ENCODE data around the gene ABTB1.

The ABTB1 gene

DNA sequence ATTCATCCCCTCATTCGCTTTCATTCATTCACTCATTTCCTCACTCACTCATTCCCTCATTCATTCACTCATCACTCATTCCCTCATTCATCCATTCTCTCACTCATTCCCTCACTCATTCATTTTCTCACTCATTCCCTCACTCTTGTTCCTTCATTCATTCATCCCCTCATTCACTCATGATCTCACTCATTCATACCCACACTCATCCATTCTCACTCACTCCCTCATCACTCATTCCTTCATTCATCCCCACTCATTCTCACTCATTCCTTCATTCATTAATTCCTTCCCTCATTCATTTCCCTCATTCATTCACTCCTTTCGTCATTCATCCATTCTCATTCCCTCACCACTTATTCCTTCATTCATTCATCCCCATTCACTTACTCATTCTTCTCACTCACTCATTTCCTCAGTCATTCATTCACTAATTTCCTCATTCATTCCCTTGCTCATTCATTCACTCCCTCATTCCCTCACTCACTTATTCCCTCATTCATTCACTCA lies 14.5 kb downstream of the ABTB1 start:
- DNase-seq (ENCODE audit: low read depth in 2 of 2): no peak

DNA sequence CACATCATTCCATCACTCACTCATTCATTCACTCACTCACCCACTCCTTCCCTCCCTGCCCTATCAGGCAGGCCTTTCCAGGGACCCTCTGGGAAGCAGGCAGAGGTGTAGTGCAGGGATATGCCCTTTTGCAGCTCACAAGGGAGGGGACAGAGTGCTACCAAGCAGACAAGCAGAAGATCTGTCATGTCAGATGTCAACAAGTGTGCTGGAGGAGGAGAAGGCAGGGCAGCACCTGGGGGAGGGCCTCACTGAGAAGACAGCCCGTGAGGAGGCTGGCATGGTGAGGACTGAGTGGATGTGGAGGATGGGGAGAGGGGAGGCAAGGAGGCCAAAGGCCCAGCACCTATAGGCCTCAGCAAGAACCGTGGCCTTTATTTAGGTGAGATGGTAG lies 15.3 kb downstream of the ABTB1 start:
- DNase-seq (ENCODE audit: low read depth in 2 of 2): no peak

DNA sequence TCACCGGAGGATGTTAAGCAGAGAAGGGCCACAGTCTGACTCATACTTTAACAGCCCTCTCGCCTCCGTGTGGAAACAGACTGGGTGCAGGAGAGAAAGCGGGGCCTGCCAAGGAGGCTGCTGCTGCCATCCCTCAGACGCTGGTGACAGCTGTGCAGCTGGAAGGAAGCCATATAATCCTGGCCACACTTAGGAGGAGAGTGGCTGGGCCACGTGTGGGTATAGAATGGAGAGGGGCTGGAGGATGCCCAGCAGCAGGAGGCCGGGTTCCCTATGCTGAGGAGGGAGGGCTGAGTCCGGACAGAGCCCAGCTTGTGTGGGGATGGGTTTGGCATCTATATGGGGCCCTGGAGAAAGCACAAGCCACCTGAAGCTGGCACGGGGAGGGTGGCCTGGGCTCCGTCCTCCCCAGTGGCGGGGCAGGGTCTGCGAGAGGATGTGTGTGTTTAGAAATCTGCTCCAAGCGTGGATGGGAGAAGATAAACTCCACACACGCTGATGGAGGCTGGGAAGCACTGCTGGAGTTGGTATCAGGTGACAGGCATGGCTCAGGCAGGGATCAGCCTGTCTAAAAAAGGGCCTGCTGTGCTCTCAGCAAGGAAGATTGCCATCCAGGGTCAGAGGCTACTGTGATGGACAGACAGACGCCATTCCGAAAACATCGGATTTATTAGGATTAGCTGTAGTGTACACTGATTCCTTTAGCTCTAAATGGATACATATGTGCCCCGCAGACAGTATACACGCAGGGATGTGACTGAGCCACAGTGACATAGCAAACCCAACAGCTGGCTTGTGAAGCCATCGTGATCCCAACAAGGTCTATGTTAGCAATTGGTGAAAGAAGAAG lies 15.9 kb downstream of the ABTB1 start:
- DNase-seq (ENCODE audit: low read depth in 2 of 2): no peak

DNA sequence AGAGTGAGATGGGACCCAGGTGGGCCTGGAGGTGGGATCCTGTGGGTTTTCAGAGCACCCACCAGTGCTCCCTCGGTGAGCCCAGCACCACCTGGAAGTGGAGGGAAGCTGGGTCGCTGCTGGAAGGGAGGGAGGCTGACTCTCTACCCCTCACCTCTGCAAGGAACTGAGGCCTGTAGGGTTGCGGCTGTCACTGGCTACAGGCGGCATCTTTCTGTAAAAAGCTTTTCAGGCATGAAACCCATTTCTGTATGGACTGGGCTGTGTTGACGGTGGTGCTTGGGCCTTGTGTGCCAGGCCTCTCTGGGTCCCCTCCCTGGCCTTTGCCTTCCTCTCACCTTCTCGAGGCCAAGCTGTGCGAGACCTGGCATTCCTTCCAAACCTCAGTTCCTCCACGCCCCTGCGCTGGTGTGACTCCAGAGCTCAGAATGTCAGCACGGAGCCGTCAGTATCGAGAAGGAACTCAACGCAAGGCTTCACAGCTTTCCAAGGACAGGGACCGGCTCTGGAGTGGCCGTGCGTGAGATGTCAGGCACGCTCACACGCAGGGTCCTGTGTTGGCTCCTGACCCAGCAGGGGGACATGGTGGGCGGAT lies 16.6 kb downstream of the ABTB1 start:
- DNase-seq (ENCODE audit: low read depth in 2 of 2): no peak

DNA sequence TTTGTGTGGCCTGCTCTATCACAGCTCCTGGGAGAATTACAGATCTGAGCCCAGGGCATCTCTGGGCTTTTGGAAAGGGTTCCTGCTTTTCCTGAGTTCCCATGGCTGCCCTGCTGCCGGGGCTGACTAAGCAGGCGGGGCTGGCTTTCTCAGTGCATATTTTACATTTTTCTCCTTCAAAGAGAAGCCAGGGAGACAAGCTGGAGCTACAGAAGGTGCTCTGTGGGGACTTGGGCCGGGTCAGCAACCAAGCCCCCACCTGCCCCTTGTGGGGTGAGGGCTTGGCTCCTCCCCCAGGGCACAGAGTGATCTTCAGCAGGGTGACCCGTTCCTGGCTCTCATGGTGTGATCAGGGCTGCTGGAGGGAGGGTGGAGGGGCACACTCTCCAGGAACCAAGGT lies 17.4 kb downstream of the ABTB1 start:
- no peak for DNase-seq (ENCODE audit: low read depth in 2 of 2)

DNA sequence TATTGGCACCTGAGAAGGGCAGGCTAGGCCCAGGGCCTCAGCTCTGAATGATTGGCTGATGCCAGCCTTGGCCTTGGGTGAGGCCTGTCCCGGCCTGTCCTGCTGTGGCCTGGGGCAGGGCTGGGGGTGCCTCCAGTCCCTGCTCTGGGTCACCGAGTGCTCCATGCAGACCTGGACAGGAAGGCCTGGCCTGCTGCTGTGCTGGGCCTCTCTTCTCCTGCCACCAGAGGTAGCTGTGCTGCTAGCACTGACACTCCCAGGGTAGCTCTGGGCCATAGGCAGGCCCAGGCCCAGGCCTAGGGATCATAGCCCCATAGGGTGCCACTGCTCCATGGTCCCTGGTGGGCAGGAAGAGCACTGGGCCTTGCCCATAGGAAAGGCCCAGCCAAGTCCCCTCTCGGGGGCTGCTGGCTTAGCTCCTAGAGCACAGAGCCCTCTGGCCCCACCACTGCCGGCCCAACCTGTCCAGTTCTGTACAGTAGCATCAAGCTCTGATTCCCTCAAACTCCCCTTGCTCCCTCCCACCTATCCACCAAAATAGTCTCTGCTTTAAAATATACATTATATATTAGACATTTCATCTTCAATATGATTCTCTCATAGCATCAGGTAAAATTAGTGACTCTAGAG lies 18.2 kb downstream of the ABTB1 start:
- no peak for DNase-seq (ENCODE audit: low read depth in 2 of 2)

DNA sequence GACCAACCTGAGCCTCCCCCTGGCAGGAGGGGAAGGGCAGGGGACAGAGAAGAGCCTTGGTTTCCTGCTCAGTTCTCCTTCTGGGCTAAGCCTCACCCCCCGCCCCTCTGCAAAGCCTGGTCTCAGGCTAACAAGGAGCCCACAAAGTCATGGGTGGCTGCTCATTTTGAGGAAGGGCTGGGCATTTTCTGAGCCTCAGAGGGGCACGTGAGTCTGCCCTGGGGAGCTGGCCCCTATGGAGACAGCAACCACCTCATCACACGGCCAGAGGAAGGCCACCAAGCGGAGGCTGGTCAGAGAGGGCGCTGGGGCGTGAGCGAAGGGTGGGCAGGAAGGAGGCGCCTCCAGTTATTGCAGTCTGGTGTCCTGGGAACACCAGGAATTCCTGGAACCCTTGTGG lies 18.7 kb downstream of the ABTB1 start:
- DNase-seq (ENCODE audit: low read depth in 2 of 2): no peak

DNA sequence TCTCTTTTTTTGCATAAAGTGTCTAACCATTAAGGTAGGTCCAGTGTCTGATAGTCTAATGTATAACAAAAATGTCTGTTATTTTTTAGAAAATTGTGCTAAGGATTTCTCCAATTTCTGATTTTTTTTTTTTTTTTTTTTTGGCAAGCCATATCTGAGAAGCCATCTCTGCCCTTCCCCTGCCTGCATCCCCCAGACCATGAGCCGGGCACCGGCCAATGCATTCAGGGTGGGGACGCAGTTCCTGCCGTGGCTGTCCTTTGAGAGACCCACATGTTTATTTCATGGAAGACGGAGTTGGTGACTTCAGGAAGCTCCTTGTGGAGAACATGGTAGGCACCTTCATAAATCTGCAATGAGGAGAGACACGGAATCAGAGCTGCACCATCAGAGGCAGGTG lies 19.2 kb downstream of the ABTB1 start:
- no peak for DNase-seq (ENCODE audit: low read depth in 2 of 2)

DNA sequence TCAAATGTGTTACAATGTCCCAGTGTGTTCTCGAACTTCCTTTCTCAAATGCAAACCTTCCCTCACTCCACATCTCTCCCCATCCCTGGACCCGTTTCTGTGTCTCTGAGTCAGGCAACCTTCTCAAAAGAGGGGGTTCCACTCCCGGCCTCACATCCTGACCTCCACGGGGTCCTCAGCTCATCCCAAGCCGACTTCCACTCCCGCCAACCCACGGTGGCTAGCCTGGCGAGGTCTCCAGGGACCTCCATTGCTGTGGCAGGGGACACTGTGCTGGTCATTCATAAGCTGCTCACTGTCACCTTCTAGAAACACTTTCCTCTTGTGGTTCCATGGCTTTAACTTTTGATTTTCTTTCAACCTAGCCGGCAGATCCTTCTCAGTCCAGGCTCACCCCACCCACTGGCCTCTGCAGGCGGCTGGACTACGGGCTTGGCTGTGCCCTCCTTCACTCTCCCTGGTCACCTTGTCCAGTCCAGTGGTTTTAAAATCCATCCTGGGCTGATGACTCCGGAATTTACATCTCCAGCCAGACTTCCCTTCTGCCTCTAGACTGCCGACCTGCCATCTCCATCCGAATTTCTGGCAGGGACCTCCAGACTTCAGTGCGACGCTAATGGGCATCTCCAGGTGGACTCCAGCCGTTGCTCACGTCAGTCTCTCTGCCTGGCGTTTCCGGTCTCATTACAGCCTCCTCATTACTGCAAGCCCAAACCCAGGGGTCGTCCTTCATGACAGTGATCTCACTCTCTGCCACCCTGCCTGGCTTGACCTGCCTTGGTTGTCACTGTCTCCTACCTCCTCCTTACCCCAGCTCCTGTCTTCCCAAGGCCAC lies 20.0 kb downstream of the ABTB1 start:
- DNase-seq (ENCODE audit: low read depth in 2 of 2): no peak

DNA sequence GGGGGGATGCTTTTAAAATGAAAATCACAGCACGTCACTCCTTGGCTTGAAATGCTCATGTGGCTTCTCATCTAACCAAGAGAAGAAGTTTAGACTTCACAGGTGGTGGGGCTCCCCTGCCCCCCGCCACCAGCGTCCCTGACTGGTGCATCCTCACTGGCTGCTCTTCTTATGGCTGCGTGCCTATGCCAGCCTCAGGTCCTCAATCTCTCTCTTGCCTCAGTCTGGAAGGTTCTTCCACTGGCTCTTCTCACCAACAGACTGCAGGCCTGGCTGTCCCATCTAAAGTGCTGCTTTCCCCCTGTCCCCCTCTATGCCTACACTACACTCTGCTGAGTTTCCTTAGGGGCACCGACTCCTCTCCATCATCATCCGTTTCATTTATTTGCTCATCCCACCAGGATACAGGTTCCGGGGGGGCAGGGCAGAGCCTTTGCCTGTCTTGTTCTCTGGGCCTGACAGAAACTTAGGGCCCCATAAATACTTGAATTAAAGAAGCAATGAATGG lies 20.6 kb downstream of the ABTB1 start:
- no peak for DNase-seq (ENCODE audit: low read depth in 2 of 2)

DNA sequence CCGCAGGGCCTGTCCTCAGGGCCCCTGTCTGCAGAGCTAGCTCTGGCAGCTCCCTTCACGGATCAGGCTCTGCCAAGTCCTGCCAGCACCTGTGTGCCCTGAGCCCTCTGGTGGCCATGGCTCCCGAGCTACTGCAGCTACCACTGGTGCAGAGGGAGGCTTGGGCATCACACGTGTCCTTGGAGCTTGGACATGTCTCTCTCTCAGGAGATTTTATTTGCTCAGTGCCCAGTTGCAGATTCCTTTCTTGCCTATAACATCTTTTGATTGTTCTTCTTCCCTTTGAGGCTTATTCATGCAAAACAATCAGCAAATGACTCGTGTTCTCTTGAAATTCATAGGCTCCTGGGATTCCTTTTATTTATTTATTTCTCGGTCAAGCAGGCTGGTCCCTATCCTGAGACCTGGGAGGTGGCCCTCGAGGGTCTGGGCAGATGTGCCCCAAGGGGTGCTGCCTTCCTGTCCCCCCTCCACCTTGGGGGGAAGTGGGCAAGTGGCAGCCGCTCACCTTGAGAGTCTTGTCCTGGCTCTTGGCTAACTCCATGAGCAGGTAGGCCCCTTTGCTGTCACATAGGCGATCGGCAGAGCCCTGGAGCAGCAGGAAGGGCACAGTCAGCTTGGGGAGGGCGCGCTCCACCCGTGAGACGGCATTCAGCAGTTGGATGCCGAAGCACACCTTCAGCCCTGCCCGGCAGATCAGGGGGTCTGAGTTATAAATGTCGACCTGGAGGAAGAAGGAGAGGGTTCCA lies 21.9 kb downstream of the ABTB1 start:
- no peak for DNase-seq (ENCODE audit: low read depth in 2 of 2)

DNA sequence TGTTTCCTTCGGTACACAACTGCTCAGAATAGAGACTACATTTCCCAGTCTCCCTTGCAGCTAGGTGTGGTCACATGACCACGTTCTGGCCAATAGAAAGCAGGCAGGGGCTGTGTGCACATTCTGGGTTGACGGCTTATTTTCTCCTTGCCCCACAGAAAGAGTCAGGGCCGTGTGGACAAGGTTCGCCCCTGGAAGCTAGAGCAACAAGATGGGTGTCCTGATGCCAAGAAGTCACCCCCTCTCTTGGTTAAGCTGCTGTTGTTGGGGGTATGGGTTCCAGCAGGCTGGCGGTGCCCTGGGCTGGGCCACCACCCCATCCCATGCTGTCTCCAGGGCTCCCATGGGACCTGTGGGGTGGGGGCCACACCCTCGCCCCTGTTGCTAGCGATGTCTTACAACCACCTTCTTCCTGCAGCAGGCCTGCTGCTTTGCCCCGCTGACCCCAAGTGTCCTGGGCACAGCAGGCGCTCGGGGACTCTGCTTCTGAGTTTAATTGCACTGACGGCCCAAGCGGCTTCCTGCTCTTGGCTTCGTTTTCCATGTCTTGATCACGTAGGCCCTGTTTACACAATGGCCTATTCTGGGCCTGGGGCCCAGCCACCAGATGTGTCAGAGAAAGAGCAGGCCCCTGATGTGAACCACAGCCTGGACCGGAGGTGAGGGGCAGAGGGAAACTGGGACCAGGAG lies 24.9 kb downstream of the ABTB1 start:
- DNase-seq (ENCODE audit: low read depth in 2 of 2): no peak

DNA sequence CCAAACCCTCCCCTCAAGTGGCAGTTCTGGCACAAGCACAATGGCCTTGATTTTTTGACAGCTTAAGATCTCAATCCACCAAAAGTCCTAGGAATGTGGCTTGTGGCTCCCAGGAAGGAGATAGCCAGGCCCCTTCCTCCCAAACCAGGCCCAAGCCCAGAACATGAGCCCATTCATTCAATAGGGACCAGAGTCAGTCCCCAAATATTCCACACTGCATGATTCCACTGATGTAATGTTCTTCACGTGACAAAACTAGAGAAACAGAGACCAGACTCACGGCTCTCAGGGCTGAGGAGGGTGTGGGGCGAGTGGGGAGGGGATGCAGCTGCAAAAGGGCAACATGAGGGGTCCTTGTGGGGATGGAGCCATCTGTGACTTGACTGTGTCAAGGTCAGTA lies 25.5 kb downstream of the ABTB1 start:
- DNase-seq (ENCODE audit: low read depth in 2 of 2): no peak

DNA sequence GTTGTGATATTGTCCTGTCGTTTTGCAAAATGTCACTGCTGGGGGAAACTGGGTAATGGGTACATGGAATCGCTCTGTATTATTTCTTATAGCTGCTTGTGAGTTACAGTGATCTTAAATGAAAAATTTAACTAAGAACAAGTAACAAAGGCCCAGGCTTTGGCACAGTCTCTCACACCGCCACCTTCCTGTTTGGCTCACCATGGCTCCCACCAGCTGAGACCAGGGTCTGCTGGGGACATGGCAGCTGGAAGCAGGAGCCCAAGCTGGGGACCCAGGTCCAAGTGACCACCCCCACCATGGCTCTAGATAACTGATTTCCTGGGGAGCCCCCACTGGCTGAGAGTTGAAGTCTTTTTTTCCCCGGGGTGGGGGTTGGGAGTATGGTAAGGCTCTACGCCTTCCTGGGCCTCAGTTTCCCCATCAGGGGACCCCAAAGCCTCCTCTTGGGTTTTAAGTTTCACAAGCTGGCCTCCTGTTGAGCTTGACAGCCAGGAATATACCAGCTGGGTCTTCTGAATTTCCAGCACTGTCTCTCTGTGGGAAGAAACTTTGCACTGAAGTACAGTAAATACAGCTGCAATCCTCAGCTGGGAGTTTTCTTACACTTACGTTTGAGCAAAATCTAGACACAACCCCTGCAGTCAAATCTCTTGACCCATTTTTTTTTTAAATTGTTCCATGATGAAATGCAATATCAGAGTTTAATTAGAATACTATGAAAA lies 26.1 kb downstream of the ABTB1 start:
- DNase-seq (ENCODE audit: low read depth in 2 of 2): no peak

DNA sequence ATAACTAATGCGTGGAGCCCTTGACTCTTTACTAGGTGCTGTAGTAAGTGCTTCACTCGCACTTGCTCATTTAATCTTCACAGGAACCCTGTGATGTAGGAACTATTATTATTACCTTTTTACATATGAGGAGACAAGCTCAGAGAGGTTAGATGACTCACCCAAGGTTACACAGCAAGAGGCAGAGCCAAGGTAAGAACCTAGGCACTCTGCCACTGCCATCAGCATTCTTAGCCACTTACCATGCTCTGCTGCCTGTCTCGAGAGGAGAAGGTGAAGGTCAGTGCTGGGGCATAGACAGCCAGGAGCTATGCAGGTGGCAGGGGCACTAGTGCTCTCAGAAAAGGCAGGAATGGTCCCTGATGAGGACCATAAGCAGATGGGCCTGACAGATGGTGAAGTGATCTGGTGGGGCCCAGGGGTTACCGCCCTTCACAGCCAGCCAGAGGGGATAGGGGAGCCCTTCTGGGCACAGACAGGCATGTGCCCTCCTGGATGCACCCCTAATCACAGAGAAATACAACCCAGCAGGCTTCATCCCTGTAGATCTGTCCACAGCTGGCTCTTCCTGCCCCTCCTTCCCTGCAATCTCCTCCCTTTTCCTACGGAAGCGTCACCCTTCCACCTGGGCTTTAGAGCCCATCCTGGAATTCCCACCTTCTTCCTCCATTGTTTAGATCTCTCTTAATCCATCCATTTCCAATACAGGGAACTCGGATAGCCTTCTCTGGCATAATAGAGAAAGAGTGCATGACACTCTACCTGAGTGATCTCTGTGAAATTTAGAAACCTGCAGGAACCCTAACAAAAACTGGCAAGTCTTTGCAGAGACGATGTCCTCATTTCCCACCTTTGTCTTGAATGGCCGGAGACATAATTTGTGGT lies 26.9 kb downstream of the ABTB1 start:
- no peak for DNase-seq (ENCODE audit: low read depth in 2 of 2)

DNA sequence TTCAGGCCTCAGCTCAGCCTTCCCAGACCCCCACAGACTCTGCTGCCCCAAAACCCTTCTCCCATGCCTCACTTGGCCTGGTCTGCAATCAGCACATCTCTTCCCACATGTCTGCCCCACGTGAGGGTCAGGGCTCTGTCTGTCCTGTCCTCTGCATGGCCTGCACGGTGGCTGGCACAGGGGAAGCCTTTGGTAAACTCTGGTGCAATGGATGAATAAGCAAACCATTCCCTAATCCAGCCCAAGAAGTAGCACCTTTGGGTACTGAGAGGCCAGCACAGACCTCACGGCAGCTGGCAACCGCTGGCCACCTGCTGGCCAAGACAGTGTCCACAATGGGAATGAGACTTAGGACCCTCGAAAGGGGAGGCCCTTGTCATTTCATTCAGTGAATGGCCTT lies 27.7 kb downstream of the ABTB1 start:
- no peak for DNase-seq (ENCODE audit: low read depth in 2 of 2)

DNA sequence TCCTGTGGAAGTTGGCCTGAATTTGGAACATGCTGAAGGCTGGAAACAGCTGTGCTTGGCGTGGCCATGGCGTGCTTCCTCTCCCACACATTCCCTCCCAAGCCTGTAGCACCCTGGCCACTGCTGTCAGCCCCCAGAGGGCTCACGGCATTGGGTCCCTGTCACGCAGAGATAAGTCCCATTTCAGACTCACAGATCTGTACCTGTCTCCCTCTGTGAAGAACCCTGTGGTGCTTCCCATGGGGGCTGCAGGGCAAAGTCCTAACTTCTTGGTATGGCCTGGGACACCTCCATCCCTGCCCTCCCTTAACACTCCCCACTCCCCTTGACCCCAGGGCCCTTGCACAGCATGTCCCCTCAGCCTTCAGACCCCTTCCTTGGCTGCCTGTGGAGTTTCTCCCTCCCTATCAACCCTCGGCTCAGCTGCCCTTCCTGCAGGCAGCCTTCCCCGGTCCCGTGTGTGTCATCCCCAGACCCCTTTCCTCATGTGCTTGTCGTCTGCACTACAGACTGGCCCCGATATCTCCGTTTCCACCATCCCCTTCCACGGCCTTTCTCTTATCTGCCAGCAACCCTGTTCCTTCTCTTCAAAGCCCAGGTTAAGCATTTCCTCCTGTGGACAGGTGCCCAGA lies 28.6 kb downstream of the ABTB1 start:
- no peak for DNase-seq (ENCODE audit: low read depth in 2 of 2)

DNA sequence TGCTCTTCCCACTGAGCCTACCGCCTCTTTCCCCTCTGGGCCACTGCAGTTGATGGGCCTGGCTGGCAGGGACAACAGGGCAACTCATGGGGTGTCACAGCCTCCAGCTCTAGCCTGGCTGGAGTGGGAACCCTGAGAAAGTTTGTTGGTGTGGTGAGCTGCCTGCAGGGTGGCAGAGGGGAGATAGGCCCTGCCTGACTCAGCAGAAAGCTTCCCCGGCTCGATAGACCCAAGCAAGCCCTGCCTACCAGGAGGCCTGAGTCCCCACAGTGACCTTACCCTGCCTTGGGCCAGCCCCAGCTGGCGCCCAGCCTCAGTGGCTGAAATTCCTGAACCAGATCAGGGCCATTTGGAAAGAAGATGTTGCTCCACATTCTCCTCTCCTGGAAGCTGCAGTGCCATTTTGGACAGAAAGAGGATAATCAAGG lies 29.4 kb downstream of the ABTB1 start:
- DNase-seq (ENCODE audit: low read depth in 2 of 2): no peak

Data from stimulated activated CD8-positive, alpha-beta memory T cell treated with anti-CD3 and anti-CD28 coated beads, Interleukin-7, amount 100 ng/mL, for 1 hour (primary cell).